Measurements from ENCODE around the gene COL20A1.

GRCh38 chr20:63305393-63305792, 12.4 kb downstream of the COL20A1 start:
- TF ChIP-seq CTCF (conservative IDR thresholded peaks at IDR 0.05) (no peak), ZFX (IDR thresholded peaks at IDR 0.05) (no peak)
